Stimulated activated naive CD4-positive, alpha-beta T cell treated with Interleukin-2 at 50 U/mL for 16 hours (primary cell): ENCODE measurements around the gene SVIL.
"Not testable (repeated sequence)": the region's sequence is repeated elsewhere in the genome, so short reads cannot be mapped to it uniquely, and the experiment has no call there.

Experiments used
- DNase-seq: peaks from one replicate; lab custom pipeline; 2025; lab: John Stamatoyannopoulos, UW

The SVIL gene

GRCh38 chr10:29648983-29649268, 14.2 kb upstream of the SVIL start:
- DNase-seq = no peak

- peak; percentile 5 for DNase-seq
Measured at GRCh38 chr10:29648114-29648982, 13.6 kb upstream of the SVIL start.

GRCh38 chr10:29647478-29647877, 12.7 kb upstream of the SVIL start:
- DNase-seq = no peak

- no peak for DNase-seq
Measured at GRCh38 chr10:29646960-29647461, 12.2 kb upstream of the SVIL start.

- DNase-seq = peak; percentile 5
Measured at GRCh38 chr10:29646238-29646902, 11.6 kb upstream of the SVIL start.

- no peak for DNase-seq
Measured at GRCh38 chr10:29643771-29644501, 9.2 kb upstream of the SVIL start.

- no peak for DNase-seq
Measured at GRCh38 chr10:29642990-29643389, 8.2 kb upstream of the SVIL start.

- no peak for DNase-seq
Measured at GRCh38 chr10:29637537-29637936, 2.8 kb upstream of the SVIL start.

GRCh38 chr10:29636178-29636577, 1.4 kb upstream of the SVIL start:
- DNase-seq = no peak

GRCh38 chr10:29635711-29636144, 957 bp upstream of the SVIL start:
- DNase-seq = no peak

- no peak for DNase-seq
Measured at GRCh38 chr10:29634105-29634504, 666 bp downstream of the SVIL start.

- DNase-seq = no peak
Measured at GRCh38 chr10:29631049-29631339, 3.8 kb downstream of the SVIL start.

- DNase-seq = no peak
Measured at GRCh38 chr10:29630205-29631048, 4.3 kb downstream of the SVIL start.

- DNase-seq = no peak
Measured at GRCh38 chr10:29628912-29629526, 5.8 kb downstream of the SVIL start.

GRCh38 chr10:29628311-29628710, 6.5 kb downstream of the SVIL start:
- DNase-seq = no peak

GRCh38 chr10:29627201-29628132, 7.3 kb downstream of the SVIL start:
- no peak for DNase-seq

- DNase-seq = not testable (repeated sequence)
Measured at GRCh38 chr10:29624357-29624756, 10.4 kb downstream of the SVIL start.

GRCh38 chr10:29623797-29624196, 11.0 kb downstream of the SVIL start:
- no peak for DNase-seq

- DNase-seq = no peak
Measured at GRCh38 chr10:29622382-29622922, 12.3 kb downstream of the SVIL start.

GRCh38 chr10:29621161-29621560, 13.6 kb downstream of the SVIL start:
- no peak for DNase-seq
